Non-pigmented ciliary epithelial cell (primary cell): ENCODE data around the gene CFAP20.
"Not testable (repeated sequence)": the region's sequence is repeated elsewhere in the genome, so short reads cannot be mapped to it uniquely, and the experiment has no call there.

Source experiments
- DNase-seq: peaks from one replicate; pipeline ENCODE4 v3.0.0-alpha.2; 2010; ENCODE audit warnings: low read depth

The CFAP20 gene

DNA sequence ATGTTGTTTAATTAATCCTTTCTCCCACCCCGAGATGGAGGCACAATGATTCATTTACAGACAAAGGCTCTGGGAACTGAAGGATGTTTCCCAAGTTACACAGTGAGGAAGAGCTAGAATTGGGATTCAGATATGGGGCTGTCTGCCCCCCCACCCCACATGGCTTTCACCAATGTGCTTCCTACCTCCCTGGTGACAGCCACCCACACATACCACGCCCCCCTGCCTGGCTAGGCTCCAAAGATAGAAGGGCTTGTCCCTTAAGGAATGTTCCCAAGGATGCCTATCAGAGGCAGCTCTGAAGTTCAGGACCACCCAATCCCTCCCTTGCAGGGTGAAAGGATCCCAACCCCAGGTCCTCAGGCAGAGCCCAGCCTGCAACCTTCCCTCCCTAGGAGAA, 32.9 kb downstream of the CFAP20 start:
- DNase-seq: no peak

DNA sequence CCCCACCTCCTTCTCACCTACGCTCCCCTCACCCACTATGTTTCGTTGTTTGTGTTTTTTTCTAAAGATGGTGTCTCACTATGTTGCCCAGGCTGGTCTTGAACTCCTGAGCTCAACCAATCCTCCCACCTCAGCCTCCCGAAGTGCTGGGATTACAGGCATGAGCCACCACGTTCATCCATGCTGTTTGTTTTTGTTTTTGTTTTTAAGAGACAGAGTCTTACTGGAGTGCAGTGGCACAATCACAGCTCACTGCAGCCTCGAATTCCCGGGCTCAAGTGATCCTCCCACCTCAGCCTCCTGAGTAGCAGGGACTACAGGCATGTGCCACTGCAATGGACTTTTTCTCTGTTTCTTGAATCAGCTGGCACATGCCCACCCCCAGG, 33.6 kb downstream of the CFAP20 start:
- not testable (repeated sequence) for DNase-seq

DNA sequence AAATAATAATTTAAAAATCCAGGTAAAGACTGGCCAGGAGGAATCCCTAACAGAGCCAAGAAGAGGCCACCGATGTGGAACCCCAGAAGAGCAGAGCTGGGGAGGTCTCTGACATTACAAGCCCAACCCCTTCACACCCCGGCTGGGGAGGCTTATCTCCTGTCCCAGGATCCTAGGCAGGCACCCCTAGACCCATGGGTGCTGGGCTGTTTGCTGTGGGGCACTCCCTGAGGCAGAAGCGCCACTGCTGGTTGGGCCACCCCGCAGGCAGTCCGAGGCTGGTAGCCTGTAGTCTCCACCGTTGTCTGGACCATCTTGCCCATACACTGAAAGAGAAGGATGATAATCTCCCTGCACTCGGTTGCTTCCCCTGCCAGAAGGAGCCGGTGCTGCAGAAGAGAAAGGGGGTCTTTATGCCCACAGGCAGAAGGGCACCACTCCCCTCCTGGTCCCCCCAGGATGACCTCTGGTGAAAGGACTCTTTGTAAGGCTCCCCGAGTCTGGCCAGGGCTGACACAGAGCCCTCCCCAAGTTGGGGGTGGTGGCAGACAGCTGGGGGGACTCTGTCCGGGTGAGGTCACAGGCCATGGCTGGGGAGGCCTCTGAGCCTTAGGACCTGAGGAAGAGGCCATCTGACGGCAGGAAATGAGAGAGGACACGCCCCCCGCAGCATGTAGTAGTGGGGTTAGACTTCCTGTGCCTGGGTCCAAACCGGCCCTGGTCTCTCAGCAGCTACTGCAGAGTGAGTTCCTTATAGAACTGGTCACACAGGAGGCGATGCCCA, 34.2 kb downstream of the CFAP20 start:
- no peak for DNase-seq

DNA sequence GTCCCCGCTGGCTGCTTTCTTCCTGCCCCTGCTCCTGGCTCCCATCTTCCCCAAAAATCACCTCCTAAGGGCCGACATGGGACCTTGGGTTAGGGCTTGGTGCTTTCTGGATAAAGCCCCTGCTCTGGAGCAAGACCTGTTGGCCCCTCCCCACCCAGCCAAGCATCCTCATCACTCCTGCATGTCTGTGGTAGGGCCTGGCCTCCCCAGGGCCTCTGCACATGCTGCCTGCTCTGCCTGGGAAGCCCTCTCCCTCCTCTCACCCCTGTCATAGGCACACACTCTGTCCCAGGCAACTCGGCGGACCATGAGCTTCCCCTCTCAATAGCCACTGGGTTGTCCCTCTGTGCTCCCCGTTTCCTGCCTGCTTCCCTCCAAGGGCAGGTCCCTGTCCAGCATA, 35.2 kb downstream of the CFAP20 start:
- no peak for DNase-seq

DNA sequence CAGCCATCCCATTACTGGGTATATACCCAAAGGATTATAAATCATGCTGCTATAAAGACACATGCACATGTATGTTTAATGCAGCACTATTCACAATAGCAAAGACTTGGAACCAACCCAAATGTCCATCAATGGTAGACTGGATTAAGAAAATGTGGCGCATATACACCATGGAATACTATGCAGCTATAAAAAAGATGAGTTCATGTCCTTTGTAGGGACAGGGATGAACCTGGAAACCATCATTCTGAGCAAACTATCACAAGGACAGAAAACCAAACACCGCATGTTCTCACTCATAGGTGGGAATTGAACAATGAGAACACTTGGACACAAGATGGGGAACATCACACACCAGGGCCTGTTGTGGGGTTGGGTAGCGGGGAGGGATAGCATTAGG, 38.8 kb downstream of the CFAP20 start:
- DNase-seq: not testable (repeated sequence)

DNA sequence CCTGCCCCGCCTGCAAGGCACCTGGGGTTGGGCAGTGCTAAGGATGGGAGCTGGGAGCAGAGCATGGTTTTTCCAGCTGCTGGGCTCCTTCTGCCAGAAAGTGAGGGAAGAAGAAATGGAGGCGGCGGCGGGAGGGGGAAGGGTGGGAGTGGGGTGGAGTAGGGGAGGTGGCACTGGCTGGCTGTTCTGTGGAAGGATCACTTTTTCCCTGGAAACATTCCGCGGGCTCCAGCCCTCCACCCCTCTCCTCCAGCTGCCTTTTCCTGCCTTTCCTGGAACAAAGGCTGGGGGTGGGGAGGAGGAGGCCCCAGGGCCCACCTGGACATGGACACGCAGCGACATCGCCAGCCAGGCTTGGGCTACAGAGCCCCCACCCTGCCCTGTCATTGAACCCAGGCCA, 41.1 kb downstream of the CFAP20 start:
- no peak for DNase-seq

DNA sequence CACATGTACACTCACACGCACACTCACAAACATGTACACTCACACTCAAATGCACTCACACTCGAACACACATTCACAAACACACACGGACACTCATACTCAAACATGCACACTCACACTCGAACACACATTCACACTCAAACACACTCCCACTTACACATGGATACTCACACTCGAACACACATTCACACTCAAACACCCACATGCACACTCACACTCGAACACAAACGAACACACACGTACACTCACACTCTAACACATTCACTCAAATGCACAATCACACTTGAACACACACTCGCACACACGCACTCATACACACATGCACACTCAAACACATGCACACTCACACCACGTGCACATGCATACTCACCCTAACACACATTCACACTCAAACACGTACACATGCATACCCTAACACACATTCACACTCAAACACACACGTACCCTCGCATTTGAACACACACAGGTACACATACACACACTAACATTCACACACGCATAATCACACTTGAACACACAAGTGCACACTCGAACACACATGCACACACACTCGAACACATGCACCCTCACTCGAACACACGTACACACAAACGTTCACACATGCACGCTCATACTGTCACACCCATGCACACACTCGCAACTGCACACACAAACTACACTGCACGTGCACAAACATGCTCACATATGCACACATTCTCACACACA, 41.8 kb downstream of the CFAP20 start:
- DNase-seq: no peak

DNA sequence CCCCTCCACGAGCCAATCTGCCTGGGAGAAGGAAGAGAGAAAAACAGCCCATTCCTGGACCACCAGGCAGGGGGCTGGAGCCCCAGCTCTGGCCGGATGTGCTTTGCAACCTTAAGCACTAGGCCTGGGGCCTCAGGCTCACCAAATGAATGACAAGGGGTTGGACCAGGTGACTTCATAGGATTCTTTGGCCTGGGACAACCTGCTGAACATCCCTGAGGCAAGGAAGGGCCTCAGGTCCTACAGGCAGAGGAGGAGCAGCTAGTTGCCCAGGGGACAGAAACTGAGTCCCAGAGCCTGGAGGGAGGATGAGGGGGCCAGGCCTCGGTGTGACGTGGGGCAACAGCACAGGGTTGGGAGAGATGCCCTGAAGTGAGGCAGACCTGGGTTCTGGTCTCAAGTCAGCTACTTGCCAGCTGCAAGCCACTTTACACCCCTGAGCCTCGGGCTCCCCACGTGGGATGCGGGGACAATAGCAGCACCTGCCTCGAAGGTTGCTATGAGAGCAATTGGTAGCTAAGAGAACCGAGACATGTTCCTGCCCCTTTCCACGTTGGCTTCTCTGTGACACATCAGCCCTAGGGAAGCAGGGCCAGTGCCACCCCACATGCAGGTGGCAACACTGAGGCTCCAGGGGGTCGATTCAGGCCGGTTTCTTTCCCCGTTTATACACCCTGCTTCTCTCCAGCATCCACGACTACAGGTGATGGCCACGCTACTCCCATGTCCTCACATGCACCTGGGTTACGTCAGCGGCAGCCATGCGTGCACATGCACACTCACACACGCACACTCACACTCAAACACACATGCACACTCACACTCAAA, 42.6 kb downstream of the CFAP20 start:
- no peak for DNase-seq

DNA sequence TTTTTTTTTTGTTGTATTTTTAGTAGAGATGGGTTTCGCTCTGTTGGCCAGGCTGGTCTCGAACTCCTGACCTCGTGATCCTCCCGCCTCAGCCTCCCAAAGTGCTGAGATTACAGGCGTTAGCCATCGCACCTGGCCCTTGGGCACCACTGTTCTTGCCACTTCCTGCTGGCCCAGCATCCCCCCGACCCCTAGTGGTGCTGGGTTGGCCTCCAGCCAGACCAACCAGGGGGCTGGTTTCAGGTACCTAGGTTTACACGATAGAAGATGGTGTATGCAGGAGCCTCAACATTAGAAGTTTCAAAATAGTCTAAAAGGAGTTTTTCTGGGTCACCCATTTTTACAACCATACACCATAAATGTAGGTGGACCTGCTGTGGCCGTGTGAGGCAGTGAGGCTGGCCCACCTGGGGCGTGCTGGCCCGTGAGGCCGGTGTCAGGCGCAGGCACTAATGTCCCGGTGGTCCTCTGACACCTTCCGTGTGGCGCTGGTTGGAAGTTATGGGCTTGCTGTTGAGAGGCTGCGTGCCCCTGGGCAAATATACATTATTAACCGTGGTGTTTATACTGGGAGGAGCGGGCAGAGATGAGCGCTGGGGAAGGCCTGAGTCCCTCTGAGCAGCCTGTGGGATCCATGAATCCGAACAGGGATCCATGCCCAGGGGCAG, 43.5 kb downstream of the CFAP20 start:
- no peak for DNase-seq

DNA sequence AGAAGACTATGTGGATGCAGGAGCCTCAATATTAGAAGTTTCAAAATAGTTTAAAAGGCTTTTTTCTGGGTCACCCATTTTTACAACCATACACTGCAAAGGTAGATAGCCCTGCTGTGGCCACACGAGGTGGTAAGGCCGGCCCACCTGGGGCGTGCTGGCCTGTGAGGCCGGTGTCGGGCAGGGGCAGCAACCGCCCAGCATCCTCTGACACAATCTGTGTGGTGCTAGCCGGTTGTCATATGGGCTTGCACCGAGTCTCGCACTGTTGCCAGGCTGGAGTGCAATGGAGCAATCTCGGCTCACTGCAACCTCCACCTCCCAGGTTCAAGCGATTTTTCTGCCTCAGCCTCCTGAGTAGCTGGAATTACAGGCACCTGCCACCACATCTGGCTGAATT, 44.0 kb downstream of the CFAP20 start:
- no peak for DNase-seq

DNA sequence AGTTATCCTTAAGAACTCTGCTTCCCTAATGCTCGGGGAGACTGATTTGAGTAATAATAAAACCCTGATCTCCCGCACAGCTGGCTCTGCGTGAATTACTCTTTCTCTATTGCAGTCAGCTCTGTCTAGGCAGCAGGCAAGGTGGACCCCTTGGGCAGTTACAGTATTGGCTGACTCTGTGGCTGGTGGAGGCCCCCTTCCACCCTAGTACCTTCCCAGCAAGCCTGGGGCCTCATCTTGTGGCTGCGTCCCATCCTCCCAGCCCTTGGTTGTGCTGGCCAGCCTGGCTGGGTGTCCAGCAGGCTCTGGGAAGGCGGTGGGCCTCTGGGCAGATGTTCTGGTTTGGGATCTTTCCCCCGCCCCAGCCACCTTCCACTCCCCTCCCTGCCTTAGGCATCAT, 44.5 kb downstream of the CFAP20 start:
- no peak for DNase-seq

DNA sequence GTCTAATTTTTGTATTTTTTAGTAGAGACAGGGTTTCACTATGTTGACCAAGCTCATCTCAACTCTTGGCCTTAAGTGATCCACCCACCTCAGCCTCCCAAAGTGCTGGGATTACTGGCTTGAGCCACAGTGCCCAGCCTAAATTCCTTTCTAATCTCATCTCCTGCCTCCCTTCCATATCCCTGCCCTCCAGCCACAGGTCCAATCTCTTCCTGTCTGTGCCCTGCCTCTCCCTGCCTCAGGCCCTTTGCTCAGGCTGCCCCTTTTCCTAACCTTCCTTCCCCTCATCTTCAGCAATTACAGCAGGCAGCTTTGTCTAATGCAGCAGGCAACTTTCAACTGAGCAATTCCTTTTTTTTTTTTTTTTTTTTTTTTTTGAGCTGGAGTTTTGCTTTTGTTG, 46.8 kb downstream of the CFAP20 start:
- DNase-seq: no peak

DNA sequence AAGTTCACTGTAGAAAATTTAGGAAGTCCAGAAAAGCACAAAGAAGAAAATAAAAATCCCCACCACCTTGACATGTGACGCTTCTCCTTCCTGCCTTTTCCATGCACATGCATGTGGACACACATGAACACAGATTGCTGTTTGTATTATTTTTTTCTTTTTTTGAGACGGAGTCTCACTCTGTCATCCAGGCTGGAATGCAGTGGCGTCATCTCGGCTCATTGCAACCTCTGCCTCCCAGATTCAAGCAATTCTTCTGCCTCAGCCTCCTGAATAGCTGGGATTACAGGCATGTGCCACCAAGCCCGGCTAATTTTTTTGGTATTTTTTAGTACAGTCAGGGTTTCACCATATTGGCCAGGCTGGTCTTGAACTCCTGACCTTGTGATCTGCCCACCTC, 48.5 kb downstream of the CFAP20 start:
- DNase-seq: not testable (repeated sequence)

DNA sequence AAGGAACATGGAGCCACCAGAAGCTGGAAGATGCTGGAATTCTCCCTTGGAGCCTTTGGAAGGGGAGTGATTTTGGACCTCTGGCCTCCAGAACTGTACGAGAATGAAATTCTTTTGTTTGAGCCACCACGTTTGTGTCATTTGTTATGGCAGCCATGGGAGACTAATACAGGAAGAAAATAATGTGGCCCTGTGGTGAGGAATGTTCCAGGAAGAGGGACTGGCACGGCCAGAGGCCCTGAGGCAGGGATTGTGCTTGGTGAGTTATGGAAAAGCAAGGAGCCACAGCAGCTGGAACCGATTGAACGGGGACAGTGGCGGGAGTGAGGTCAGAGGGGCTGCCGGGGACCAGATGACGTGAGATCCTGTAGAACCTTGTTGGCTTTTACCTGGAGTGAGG, 51.4 kb downstream of the CFAP20 start:
- no peak for DNase-seq

DNA sequence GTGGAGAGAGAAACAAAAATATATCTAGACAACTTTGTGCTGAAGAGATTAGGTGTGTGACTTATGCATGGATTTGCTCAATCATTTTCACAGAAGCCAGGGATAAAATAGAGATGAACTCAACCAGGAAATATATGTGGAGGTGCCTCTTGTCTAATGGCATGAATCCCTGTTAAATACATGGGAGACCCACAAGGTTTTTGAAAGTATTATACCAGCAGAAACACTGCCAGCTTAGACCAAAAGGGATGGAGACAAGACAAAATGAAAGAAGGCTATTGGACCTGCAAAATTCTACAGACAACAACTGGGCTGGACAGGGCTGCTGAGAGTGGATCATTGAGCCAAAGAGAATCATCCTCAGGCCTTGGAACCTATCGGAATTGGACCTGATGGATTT, 52.7 kb downstream of the CFAP20 start:
- DNase-seq: no peak

DNA sequence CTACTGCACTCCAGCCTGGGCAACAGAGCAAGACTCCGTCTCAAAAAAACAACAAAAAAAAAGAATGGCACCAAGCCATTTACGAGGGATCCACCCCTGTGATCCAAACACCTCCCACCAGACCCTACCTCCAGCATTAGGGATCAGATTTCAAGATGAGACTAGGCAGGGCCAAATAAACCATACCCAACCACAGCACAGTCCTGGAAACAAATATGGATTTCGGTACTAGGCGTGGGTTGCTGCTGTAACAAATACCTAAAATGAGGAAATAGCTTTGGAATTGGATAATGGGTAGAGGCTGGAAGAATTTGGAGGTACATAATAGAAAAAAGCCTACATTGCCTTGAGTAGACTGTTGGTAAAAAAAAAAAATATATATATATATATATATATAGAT, 54.5 kb downstream of the CFAP20 start:
- no peak for DNase-seq

DNA sequence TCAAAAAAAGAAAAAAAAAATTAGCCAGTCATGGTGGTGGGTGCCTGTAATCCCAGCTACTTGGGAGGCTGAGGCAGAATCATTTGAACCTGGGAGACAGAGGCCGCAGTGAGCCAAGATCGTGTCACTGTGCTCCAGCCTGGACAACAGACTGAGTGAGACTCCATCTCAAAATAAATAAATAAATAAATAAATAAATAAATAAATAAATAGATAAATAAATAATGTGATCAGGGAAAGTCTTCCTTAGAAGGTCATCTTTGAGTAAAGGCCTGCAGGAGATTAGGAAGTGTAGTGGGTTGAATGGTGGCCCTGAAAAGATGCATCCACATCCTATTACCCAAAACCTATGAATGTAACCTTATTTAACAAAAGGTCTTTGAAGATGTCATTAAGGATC, 56.1 kb downstream of the CFAP20 start:
- not testable (repeated sequence) for DNase-seq

DNA sequence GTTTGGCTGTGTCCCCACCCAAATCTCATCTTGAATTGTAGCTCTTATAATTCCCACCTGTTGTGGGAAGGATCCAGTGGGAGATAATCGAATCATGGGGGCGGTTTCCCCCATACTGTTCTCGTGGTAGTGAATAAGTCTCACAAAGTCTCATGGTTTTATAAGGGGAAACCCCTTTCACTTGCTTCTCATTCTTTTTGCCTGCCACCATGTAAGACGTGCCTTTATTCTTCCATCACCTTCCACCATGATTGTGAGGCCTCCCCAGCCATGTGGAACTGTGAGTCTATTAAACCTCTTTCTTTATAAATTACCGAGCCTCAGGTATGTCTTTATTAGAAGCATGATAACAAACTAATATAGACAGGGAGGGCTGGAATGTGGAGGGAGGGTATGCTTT, 57.0 kb downstream of the CFAP20 start:
- not testable (repeated sequence) for DNase-seq

DNA sequence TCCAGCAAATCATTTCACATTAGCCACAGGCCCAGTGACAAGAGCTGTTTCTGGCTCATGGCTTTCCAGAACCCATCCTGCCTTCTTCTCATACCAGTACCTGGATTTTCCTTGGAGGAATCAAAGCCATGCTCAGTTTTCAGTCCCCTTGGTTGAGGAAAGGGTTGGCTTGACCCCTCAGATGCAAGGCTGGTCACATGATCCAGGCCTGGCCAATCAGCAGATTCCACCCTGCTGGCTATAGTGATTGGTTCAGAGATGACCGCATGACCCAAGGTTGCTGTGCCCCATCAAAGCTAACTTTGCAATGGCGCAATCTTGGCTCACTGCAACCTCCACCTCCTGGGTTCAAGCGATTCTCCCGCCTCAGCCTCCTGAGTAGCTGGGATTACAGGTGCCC, 58.6 kb downstream of the CFAP20 start:
- DNase-seq: no peak
